A549 (cell line): ENCODE measurements around the gene LSM11.

ENCODE experiments used
- BCL3 ChIP-seq: fragments of >200 bp; sonication (Bioruptor Twin); formaldehyde crosslinking; IDR thresholded peaks from 3 replicates; pipeline ENCODE4 v1.6.1; 2016
- BHLHE40 ChIP-seq: IDR thresholded peaks from 2 replicates; pipeline ENCODE4 v1.6.1; 2012; ENCODE audit warnings: low read depth, low read length, inconsistent platforms
- CTCF ChIP-seq: fragments of >200 bp; sonication (Bioruptor Twin); formaldehyde crosslinking; IDR thresholded peaks from 3 replicates; pipeline ENCODE4 v1.5.1; 2016
- EP300 ChIP-seq, 2 experiments: fragments of >200 bp; sonication (Bioruptor Twin); formaldehyde crosslinking; IDR thresholded peaks; 2 replicates in 1 of 2; 3 replicates in 1 of 2; pipeline ENCODE4 v1.6.1; 2016 to 2017
- POLR2A ChIP-seq: IDR thresholded peaks from 2 replicates; pipeline ENCODE4 v1.6.1; 2012; ENCODE audit warnings: mild to moderate bottlenecking, low read length

- TF ChIP-seq CTCF (peak; percentile 71), BCL3 (no peak), BHLHE40 (no peak), POLR2A (no peak), EP300 (IDR thresholded peaks at IDR 0.05) (no peak)
Observed at GRCh38 chr5:157718519-157718918, 25.0 kb upstream of the LSM11 start.
